Activated effector memory CD4-positive, alpha-beta T cell treated with Interleukin-2 at 50 U/mL for 16 hours (primary cell): ENCODE measurements around the gene MRPS34.

Experiments
- DNase-seq: peaks from one replicate; pipeline ENCODE4 v3.0.0-alpha.2; 2020

The MRPS34 gene

DNA sequence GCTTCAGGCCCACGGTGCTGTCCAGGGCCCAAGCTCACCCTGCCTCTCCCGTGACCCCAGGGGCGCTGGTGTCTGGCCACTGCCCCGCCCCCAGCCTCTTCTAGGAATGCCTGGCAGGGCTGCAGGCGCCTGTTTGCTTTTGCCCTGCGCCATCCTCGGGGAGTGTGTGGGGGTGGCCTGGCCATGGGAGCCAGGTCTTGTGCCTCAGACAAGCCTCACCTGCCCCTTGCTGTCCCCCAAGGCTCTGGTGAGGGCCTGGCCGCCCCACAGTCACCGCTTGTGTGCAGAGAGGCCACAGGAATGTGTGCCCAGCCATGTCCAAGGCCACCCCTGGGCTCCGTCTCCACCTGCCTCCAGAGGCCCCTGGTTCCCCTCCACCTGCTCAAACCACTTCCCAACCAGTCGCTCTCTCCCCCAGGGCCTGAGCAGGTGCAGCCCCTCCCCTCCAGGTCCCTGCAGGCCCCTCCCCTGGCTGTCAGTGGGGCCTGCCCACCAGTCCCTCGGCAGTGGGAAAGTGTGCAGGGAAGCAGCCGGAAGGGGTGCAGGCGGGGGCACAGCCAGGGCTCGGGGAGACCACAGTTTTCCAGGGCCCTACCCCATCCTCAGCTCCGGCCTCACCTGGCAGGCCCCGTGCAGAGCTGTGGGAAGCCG is 21.4 kb upstream of the MRPS34 start:
- no peak for DNase-seq

DNA sequence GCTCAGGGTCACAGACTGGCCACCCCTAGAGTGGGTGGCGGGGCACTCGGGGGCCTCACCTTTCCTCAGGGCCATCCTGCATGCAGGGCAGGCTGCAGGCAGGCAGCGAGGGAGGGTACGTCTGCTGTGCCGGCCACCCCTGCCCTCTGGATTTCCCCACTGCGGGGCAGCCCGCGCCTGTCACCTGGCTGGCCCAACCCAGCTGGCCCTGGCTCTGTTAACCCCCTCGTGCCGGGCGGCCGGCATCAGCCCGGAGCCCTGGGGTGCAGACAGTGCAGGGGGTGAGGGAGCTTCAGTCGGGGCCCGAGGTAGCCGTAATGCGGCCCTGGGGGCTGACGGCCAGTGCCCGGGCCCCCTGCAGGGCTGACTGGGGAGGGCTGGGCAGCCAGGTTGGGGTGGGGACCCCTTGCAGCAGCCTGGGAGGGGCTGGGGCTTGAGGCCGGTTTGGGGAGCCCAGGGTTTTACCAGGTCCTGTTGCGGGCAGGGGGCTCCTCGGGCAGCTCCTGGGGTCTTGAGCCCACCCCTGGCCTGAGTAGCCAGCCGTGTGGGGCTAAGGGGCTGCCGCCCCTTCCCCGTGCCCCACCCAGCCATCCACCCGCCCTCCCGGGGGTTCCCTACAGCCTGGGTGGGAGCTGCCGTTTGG is 20.8 kb upstream of the MRPS34 start, which contains the start of gene IGFALS:
Gene IGFALS (minus strand): TSS at position 128 of the 643 bp plus-strand sequence. CDS start 53 bp downstream, at position 75.
- DNase-seq, result no peak

DNA sequence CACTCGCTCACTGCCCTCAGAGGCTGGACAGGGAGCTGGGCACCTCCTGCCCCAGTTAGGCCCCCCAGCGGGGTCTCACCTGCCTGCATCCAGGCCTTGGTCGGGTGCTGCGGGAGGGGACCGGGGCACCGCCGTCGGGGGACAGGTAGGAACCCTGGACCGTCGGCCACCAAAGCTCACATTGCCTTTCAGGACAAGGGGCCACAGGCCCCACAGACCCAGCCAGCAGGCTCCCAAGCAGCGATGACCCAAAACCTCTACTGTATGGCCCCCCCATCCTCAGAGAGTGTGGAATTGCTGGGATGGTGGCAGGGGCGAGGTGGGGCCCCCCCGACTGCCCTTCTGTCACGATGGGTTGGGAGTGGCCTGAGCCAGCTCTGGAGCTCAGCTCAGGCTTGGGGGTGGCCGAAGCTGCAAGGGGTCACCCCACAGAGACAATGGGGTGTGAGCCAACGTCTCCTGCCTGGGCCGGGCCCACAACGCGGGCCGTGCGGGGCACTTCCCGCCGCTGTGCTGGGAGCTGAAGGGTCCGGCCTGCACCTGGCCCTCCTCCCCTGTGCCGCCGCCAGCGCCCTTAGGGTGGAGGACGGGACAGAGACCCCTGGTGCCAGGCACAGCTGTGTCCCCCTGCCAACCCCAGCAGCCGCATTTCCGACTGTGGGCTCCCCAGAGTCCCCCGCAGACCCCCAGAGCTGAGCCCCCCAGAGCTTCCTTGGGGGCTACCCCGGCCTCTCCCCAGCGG is 20.1 kb upstream of the MRPS34 start:
- DNase-seq, result no peak

DNA sequence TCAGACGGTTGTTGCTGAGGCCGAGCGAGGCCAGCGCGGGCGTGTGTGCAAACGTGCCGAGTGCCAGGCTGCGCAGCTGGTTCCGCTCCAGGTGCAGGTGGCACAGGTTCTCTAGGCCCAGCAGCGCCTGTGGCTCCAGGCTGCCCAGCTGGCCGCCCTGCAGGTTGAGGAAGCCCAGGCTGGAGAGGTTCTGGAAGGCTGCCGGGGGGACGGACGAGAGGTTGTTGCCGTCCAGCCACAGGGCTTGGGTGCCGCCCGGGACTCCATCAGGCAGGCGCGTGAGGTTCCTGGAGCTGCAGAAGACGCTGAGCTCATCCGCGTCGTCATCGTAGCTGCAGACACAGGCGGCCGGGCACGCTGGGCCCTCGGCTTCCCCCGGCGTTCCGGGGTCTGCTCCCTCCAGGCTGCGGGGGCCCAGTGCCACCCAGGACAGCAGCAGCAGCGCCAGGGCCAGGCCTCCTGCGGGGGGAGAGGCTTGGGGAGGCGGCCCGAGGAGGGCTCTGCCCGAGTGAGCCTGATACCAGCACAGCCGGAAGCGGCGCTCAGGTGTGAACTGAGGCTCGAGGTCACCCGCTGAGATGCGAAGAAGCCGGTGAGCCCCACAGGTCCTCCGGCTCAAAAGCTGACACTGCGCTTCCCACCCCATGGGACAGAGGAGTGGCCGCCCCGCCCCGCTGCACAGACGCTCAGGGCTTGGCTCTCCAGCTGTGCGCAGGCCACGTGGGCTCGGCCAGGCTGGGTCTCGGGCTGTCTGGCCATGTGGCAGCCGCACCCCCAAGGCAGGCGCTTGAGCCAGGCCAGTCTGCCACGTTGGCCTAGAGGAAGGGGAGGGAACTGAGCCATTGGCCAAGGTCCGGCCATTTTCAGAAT is 19.2 kb upstream of the MRPS34 start:
- no peak for DNase-seq

DNA sequence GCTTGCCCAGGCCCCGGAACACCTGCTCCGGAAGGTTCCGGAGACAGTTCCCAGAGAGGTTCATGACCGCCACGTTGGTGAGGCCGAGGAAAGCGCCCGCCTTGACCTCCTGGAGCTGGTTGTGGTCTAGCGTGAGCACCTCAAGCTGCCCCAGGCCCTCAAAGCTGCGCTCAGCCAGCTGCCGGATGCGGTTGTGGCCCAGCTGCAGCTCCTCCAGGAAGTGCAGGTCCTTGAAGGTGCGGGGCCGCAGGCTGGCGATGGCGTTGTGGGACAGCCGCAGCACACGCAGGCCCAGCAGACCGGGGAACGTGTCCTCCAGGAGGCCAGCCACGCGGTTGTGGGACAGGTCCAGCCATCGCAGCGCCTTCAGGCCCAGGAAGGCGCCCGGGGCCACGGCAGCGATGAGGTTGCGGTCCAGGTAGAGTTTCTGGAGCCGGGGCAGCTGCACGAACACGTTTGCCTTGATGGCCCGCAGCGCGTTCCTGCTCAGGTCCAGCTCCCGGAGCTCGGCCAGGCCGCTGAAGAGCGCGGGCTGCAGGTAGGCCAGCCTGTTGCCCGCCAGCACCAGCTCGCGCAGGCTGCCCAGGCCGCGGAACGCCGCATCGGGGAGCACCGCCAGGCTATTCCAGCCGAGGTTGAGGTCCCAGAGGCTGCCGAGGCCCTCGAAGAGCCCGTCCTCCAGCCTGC is 18.5 kb upstream of the MRPS34 start:
- no peak for DNase-seq

DNA sequence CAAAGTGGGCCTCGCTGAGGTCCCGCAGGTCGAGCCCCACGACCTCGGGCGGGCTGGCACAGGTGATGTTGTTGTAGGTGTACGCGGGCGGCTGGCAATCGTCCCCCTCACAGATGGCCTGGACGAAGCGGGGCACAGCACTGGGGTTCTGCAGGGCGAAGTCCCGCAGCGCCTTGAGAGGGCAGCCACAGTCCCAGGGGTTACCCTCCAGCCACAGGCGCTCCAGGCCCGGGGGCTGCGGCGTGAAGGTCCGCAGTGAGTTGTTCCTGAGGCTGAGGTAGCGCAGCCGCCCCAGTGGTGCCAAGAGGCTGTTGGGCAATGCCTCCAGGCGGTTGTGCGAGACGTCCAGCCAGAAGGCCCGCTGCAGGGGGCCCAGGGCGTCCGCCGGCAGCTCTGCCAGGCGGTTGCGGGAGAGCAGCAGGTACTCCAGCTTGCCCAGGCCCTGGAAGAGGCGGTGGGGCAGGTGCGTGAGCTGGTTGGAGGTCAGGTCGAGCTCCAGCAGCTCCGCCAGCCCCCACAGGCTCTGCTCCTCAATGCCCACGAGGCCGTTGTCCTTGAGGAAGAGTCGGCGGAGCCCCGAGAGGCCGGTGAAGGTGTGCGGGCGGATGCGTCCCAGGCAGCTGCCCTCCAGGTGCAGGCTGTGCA is 17.8 kb upstream of the MRPS34 start:
- no peak for DNase-seq

DNA sequence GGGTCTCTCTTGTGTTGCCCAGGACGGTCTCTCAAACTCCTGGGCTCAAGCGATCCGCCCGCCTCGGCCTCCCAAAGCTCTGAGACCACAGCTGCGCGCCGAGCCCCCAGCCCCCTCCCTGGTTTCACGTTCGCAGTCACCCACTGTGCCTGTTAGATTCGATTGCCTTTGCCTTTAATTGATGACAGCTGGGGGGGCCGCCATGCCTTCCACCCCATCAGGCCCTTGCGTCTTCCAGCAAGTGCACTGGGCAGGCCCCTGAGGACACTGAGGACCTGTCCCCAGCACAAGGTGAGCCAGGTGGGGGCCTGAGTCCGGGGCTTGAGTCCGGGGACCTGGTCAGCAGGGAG is 17.3 kb upstream of the MRPS34 start:
- DNase-seq, result no peak

DNA sequence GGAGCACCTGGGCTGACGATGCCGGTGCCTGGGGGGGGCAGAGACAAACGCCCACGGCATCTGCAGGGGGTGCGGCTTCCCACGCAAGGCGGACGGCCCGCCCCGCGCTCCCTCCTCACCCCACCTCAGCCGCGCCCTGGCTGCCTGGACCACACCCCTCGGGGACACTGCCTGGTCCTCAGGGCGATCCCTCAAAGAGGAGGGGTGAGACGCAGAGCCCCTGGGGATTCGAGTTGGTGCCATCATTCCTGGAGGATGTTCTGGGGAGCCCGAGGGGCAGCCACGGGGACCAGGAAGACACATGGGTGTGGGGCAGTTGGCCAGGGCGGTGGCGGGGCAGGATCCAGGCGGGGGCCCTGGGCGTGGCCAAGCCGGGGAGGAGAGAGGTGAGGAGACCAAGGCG is 16.7 kb upstream of the MRPS34 start:
- DNase-seq, result no peak

DNA sequence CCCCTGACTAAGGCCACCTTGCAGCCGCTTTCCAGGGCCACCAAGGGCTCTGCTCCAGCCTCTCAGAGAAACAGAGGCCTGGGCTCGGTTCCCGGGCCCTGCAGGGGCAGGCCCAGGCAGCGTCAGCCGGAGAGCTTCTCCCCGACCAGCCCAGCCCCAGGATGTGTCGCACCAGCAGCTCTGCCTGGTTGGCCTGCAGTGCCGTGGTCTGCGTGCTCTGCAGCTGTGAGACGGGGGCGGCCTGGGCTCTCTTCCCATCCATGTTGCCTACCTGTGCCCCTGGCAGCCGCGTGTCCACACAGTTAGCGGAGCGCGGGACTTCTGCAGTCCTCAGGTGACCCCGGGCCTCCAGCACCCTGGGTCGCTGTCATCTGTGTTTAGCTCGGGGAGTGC is 15.8 kb upstream of the MRPS34 start:
- no peak for DNase-seq

DNA sequence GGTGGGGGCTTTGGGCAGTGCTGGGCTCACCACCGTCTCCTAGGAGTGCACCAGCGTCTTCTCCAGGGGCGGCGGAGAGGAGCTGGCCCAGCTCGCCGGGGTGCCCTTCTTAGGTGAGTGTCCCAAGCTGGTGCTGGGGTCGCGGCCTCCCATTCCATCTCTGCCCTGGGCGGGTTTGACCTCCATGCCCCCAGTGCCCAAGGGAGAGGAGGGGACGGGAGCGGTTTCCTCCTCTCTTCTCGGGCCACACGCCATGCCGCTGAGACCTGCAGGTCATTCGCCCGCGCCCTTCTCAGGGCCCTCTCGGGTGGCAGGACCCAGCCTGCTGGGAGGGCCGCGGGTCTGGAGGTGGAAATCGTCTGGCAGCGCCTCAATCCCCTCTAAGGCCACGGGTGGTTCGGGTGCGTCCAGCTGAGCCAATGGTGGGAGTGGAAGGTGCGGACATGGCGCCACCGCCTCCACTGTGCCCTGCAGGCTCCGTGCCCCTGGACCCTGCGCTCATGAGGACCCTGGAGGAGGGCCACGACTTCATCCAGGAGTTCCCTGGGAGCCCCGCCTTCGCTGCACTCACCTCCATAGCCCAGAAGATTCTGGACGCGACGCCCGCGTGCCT is 15.3 kb upstream of the MRPS34 start:
- no peak for DNase-seq

DNA sequence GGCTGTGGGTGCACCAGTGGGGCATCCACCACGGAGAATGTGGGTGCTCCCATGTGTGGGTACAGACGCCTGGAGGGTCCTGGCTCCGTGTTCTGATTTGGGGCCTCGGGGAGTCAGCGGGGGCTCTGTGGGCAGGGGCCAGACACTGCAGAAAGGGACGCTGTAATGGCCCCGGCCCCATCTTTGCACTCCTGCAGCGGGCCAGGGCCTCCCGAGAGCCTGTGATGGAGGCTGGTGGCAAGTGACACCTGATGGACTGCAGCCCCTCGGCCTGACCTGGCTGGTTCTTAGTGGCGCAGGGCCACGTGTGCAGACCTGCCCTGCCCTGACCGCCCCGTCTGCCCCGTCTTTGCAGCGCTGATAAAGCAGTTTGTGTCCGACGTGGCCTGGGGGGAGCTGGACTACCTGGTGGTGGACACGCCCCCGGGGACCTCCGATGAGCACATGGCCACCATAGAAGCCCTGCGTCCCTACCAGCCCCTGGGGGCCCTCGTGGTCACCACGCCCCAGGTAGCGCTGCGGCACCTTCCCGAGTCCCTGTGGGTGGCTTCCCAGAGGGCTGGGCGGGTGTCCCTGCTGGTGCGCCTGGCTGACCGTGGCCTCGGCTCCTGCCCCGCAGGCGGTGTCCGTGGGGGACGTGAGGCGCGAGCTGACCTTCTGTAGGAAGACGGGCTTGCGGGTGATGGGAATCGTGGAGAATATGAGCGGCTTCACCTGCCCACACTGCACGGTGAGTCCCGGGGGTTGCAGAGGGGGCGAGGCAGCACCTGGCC is 14.6 kb upstream of the MRPS34 start:
- no peak for DNase-seq

DNA sequence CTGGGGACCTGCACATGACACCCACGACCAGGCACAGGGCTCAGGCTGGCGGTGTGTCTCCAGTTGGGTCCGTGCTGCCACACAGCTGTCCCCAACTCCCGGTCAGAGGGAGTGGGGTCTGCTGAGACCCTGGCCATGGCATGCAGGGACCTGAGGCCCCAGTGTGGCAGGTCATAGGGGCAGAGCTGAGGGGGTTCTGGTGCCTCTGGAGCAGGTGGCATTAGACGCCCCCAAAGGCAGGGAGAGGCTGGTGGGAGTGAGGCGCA is 14.1 kb upstream of the MRPS34 start:
- DNase-seq, result no peak

DNA sequence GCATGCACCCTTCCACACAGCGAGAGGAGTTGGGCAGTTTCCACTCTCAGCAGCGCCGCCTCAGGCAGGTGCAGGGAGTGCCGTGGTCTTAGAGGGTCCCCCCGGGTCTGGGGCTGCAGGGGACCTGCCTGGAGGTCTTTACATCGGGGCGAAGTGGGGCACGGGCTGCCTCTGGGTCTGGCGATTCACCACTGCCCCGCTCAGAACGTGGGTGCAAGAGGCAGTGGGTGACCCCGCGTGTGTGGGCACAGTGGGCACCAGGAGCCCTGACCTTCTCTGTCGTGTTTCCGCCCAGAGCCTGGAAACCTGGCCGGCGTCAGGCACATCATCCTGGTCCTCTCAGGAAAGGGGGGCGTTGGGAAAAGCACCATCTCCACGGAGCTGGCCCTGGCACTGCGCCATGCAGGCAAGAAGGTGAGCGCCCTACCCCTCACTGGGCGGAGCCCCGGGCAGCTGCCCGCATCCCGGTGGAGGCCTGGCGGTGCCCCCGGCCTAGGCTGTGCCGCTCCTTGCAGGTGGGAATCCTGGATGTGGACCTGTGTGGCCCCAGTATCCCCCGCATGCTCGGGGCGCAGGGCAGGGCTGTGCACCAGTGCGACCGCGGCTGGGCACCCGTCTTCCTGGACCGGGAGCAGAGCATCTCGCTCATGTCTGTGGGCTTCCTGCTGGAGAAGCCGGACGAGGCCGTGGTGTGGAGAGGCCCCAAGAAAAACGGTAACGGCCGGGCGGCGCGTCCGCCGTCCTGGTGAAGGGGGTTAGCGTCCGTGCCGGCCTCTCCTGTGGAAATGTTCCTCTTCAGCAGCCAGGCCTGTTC is 13.5 kb upstream of the MRPS34 start:
- DNase-seq, result no peak

DNA sequence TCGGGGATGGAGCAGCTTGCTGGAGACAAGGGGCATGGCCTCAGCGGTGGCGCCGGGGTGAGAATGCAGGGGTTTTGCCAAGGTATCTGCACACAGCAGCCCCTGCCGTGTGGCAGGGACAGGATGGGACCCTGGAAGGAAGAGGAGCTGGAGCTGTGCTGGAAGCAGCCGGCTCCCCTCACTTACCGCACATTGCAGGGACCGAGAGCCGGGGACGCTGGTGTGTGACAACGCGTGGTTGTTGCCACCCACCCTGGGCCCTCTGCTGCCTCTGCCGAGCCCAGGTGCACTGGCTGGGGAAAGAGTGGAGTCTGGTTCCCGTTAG is 12.9 kb upstream of the MRPS34 start:
- no peak for DNase-seq

DNA sequence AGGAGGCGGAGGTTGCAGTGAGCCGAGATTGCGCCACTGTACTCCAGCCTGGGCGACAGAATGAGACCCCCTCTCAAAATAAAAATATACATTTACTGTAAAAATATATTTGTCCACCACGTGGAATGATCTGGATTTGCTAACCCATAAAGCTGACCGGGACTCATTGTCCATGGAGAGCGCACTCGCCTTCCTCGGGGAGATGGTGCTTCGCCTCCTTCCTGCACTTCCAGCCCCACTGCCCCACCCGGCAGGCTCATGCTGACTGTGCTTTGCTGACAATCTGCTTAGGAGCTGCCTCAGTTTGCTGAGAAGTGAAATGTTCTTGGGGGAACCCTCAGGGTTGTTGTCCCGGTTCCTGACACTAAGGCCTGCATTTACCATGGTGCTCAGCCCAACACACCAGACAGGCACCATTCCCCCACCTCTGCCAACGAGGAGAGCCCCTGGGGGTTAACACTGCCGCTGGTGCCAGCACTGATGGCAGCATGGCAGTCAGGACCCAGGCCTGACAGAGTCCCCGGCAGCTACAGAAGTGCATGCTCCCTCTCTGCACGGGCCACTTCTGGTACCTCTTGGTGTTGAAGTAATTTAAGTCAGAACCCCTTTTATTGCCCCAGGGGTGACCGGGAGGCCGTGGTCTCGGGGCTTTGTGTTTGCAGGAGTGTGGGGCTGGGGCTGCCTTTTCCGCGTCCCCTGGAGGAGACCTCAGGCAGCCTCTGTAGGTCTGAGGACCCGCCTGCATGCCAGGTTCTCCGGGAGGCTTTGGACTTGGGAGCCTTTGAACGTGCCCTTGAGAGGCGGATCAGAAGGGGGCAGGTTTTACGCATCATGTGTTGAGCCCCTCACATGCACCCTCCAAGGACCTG is 12.3 kb upstream of the MRPS34 start:
- no peak for DNase-seq

DNA sequence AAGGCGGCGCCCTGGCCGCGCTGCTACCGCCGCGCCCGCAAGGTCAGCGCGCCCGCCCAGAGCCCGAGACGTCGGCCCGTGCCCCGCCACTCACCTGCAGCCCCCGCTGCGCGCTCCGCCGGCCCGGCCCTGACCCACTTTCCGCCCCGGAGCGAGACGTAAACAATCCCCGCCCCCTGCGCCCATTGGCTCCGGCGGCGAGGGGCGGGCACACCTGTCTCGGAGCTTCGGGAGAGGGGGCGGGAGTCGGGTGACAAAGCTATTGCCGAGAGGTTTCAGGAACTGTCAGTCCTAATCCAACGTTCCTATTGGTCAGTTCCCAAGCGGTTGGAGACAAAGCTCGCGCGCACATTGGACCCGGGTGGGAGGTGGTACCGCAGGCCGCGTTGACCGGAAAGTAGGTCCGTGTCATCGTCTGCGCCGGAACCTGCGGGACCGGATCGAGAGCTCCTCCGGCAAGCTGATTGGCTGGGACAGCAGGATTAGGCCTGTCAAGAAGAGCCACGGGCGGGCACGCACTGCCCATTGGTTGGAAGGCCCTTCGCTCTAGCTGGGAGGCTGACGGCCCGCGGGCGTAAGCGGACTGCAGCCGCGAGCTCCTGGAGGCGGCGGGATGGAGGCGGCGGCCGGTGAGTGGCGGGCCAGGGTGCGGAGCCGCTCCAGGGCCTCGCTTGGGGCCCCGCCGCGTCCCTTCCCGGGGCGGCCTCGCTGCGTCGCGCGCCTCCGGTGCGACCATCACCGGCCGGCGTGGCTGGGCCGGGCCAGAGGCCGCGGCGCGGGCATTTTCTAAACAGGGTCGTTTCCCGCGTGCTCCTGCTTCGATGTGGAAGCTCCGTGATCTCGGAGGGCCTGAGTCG is 9.7 kb upstream of the MRPS34 start, which contains the start of the genes NUBP2 and SPSB3:
Gene NUBP2 (plus strand): TSS at position 553 of the 857 bp plus-strand sequence. CDS start 61 bp downstream, at position 614.
Gene SPSB3 (minus strand): TSS at position 164 of the 857 bp plus-strand sequence. CDS start 1,088 bp downstream, outside the sequence.
- DNase-seq, result peak; percentile 97

DNA sequence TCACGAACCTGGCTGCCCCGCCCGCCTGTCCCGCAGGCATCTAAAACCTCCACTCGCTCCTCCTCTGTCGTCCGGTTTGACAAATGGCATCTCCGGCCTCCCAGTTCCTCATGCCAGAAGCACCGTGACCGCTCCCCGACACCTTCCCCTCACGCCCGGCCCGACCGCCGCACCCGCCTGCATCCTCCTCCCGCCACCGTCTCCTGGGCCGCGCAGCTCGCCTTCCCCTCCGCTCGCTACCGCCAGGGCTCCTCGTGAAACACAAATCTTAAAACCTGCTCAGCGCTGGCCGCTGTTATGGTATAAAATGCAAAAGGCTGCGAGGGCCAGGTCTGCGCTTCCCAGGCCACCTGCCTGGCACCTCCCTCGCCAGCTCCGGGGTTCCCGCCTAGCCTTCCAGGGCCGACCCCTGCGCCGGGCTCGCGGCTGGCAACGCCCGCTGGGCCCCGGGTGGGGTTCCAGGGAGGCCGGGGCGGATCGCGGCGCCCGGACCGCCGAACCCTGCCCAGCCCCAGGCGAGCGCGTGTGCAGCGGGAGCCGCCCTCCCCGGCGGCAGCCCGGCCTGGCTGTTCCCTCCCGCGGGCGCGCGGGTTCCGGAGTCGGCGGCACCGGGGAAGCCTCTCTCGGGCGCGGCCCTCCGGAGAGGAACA is 8.9 kb upstream of the MRPS34 start:
- DNase-seq, result peak; percentile 16

DNA sequence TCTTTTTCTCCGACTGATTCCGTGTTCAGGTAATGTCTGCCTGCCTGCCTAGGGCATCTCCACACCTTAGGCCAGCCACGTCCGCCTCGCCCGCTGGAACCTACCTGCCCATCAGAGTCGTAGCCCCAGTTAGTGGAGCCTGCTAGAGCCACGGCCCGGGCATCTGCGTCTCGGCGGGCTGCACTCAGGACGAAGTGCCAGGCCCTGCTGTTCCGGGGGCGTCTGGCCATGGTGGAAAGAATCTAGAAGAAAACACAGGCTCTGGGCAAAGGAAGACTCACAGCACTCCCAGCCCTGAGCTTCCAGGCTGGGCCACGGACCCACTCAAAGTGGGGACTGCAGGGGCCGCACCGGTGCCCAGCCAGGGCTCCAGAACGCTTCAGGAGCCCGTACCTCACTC is 8.3 kb upstream of the MRPS34 start:
- DNase-seq, result no peak
